ENCODE results near the gene FMN1.

GRCh38 chr15:33154351-33155166 lies 40.0 kb downstream of the FMN1 start:
- TF ChIP-seq, protein P1, sequence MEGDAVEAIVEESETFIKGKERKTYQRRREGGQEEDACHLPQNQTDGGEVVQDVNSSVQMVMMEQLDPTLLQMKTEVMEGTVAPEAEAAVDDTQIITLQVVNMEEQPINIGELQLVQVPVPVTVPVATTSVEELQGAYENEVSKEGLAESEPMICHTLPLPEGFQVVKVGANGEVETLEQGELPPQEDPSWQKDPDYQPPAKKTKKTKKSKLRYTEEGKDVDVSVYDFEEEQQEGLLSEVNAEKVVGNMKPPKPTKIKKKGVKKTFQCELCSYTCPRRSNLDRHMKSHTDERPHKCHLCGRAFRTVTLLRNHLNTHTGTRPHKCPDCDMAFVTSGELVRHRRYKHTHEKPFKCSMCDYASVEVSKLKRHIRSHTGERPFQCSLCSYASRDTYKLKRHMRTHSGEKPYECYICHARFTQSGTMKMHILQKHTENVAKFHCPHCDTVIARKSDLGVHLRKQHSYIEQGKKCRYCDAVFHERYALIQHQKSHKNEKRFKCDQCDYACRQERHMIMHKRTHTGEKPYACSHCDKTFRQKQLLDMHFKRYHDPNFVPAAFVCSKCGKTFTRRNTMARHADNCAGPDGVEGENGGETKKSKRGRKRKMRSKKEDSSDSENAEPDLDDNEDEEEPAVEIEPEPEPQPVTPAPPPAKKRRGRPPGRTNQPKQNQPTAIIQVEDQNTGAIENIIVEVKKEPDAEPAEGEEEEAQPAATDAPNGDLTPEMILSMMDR (conservative IDR thresholded peaks at IDR 0.05) = no peak
- TF ChIP-seq ZFX (IDR thresholded peaks at IDR 0.05) = no peak

Data from C4-2B (cell line).